HG03095 (cell line): ENCODE measurements around the gene EXOC8.

Experiments used
- ATAC-seq: cut with Tn5 transposase; IDR thresholded peaks from one replicate; pipeline ENCODE4 v1.9.1; 2021; ENCODE audit warnings: moderate library complexity; ENCODE audit not compliant: unreplicated experiment

Gene EXOC8, protein sequence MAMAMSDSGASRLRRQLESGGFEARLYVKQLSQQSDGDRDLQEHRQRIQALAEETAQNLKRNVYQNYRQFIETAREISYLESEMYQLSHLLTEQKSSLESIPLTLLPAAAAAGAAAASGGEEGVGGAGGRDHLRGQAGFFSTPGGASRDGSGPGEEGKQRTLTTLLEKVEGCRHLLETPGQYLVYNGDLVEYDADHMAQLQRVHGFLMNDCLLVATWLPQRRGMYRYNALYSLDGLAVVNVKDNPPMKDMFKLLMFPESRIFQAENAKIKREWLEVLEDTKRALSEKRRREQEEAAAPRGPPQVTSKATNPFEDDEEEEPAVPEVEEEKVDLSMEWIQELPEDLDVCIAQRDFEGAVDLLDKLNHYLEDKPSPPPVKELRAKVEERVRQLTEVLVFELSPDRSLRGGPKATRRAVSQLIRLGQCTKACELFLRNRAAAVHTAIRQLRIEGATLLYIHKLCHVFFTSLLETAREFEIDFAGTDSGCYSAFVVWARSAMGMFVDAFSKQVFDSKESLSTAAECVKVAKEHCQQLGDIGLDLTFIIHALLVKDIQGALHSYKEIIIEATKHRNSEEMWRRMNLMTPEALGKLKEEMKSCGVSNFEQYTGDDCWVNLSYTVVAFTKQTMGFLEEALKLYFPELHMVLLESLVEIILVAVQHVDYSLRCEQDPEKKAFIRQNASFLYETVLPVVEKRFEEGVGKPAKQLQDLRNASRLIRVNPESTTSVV

DNA sequence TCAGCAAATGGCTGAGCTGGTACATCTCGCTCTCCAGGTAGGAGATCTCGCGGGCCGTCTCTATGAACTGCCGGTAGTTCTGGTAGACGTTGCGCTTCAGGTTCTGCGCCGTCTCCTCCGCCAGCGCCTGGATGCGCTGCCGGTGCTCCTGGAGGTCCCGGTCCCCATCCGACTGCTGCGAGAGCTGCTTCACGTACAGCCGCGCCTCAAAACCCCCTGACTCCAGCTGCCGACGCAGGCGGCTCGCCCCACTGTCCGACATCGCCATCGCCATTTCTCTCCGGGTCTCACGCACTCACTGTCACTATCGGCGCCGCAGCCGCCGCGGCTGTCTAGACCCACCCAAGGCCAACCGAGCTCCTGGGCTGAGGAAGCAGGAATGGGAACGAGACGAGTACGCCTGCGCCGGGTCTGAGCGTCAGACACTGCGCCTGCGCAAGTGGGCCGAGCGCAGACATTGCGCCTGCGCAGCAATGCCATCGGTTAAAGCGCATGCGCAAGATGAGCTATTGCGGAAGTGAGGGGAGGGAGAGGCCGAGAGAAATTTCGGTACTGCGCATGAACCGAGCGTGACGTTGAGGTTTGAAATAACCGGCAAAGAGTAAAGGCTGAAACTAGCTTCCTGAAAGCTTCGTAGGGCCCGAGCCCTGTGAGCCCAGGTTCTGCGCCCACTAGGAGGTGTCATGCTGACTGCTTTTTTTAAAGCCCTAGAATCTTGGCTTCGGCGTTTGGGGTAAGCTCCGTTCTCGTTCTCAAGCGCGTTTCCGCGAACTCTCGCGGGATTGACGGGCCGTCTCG is at the start of gene EXOC8:
EXOC8 (minus strand) TSS at position 381 of the 798 bp plus-strand sequence; CDS start at position 274, 107 bp downstream.
- peak; percentile 69 for ATAC-seq

DNA sequence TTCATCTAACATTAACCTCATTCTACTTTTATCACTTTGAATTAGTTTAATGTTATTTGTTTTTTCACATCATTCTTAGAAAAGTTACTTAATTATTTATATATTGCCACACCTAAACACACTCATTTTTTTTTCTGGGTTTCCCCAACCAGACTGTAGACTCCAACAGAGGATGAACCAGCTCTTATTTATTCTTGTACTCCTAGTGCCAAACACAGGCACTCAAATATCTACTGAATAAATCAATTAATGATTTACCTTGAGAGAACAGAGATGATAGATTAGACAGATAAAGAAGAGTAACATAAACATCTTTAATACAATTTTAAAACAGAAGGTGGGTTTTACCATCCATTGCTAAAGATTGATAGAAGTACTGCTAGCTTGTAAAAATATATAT is 48.8 kb upstream of the EXOC8 start:
- ATAC-seq: no peak

DNA sequence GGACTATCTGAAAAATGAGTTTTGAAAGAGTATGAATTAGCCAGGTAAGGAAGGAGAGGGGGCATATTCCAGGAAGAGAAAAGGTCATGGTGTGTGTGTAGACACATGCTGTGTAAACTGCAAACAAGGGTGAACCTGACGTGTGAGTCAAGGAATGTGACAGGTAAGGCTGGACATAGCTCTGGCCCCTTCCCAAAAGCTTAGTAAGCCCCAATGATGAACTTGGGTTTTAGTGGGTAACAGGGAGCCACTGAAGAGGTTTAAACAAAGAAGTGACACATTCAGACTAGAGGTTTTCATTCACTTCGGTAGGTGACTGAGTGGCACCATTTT is 47.7 kb upstream of the EXOC8 start:
- no peak for ATAC-seq

DNA sequence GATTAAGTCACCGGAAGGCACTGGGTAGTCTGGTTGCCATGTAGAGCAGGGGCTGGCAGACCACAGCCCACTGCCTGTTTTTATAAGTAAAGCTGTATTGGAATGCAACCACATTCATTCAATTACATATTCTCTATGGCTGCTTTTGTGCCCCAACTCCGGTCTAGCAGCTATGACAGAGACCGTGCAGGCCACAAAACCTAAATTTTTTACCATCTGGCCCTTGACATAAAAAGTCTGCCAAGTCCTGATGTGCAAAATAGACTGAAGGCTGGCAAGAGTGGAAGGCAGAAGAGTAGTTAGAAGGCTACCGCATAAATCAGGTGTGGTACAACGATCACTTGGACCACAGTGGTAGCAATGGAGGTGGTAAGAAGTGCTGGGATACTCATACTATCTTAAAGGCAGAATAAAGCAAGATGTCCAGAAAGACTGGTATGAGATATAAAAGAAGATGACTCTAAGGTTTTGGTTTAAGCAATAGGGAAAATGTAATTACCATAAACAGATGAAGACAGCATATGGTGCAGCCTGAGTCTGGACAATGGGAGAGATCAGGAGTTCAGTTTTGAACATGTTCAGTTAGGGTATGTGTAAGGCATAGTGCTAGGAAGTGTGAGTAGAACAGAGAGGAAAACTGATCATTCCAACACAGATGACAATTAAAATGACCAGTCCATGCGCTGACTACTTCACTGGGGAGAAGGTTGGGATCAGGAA is 47.2 kb upstream of the EXOC8 start:
- ATAC-seq: no peak

DNA sequence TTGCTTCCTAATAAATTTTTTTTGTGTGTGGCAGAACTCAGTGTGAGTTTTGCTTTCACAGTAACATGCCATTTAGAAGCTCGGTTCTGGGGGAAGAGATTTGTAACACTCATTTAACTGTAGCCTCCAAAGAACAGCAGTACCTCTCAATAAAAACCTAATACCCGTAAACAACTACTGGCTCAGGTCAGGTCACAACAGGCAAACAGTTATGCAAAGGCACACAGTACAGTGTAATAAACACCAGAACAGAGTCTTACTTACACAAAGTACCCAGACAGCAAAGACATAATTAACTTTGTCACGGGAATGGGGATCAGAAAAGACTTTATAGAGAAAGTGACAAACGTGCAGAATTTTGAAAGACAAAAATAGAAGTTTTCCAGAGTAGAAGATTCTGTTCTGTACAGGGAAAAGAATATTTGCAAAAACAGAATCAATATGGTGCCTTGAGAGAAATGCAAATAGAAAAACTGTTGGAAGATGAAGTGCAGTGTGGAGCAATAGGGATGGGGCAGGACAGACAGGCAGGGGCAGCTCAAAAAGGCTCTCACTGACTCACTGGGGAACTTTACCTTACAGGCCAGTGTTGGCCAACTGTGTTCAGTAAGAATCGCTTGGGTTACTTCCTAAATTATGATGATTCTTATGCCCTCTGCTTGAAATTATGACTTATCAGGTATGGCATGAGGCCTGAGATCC is 45.7 kb upstream of the EXOC8 start:
- ATAC-seq: no peak

DNA sequence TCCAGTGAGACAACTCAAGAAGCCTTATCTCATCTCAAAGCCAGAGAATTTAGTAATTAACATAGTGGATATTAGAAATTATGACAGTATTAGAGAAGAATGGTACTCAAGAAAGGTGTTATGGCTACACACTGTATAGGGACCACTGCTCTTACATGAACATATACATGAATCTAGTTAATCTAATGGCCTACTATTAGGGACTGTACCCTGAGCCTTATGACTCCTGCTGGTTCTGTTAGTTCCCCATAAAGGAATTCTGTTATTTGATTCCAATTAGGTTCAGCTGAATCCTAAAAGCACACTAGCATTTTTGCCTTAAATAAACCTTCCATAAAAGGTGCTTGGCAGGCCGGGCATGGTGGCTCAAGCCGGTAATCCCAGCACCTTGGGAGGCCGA is 44.8 kb upstream of the EXOC8 start:
- ATAC-seq: no peak

DNA sequence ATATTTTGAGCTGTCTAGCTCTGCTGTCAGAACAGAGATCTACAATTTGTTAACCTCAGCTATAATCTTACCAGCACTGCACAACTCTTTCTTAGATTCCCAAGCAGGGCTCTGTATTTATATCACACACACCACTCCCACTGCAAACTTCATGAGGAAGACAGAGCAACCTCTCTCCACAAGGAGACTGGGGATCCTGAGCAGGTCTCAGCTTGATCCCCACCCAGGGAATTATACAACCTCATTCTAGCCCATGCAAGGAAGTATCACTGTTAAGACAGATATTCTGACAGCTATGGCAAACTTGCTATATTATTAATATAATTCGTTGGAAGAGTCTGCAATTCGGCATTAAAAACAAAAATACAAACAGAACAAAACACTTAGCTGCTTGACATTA is 44.1 kb upstream of the EXOC8 start:
- no peak for ATAC-seq

DNA sequence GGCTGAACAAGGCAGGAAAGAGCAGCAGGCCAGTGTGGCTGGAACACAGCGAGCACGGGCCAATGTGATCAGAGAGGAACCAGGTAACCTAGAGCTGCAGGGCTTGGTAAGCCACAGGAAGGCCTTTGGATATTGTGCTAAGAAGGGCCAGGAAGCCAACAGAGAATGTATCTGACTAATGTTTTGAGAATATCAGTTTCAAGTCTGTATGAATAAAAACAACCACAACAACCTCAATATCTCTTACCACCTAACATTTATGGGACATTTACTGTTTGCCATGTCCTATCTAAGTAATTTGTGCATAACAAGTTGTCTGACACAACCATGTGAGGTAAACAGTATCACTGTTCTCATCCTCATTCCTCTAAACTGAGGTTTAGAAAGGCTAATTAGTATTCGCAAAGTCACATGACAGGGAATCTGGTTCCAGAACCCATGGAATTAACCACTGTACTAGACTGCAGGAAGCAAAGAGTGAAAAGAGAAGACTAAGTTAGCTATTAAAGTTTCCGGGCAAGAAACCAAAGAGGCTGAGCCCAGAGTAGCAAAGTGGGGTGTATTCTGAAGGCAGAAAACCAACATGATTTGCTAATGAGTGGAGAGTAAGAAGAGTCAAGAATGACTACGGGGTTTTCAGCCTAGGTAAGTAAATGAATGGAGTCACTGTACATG is 39.4 kb upstream of the EXOC8 start:
- ATAC-seq: peak; percentile 63

DNA sequence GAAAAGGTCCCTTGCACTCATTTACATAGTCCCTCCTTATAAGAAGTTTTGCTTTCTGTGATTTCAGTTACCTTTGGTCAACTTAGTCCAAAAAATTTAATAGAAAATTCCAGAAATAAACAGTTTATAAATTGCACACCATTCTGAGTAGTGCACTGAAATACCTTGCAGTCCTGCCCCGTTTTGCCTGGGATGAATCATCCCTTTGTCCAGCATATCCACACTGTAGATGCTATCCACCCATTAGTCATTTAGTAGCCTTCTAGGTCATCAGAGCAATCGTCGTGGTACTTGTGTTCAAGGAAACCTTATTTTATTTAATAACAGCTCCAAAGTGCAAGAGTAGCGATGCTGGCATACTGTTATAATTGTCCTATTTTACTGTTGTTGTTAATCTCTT is 38.4 kb upstream of the EXOC8 start:
- no peak for ATAC-seq

DNA sequence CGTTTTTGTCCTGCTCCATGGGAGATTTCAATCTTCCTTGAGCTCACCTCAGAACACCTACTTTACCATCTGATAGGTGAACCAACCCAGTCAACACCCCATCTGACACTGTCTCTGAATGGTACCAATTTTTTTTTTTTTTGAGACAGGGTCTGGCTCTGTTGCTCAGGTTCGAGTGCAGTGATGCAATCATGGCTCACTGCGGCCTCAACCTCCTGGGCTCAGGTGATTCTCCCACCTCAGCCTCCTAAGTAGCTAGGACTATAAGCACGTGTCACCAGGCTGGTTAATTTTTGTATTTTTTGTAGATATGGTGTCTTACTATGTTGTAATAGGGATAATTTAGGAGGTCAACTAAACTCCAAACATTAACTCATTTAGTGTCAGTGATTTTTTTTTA is 36.7 kb upstream of the EXOC8 start:
- no peak for ATAC-seq

DNA sequence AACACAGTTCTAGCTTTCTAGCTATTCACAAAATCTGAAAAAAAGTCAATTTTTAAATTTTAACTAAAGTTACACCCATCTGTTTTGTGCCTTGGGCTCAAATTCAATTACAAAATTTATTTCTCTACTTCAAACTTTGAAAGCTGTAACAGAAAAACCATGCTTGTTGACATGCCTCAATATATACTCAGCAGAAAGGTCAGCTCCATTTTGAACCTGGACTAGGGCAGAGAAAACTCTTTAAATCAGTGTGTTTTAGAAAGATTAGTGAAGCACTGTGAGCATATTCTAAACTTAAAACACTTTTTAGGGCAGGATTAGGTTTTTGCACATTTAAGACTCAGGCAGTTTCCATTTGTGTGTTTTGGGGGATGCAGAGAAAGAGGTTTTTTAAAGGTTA is 34.8 kb upstream of the EXOC8 start:
- no peak for ATAC-seq

DNA sequence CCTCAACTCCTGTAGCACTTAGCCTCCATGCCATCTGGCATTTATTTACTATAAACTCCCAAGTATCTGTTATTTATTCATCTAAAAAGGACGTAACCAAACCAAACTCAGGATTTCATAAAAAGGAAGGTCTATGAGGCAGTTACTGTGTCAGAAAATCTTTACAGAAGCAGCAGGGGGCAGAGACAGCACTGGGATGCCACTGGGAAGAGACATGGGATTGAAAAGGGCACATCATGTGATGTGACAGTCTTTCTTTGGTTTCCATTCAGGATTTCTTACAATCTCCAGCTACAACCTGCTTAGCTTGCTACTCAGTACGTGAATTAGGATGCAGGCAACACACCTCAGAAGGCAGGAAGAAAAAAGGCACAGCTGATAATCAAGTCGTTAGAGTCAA is 31.6 kb upstream of the EXOC8 start:
- ATAC-seq: no peak

DNA sequence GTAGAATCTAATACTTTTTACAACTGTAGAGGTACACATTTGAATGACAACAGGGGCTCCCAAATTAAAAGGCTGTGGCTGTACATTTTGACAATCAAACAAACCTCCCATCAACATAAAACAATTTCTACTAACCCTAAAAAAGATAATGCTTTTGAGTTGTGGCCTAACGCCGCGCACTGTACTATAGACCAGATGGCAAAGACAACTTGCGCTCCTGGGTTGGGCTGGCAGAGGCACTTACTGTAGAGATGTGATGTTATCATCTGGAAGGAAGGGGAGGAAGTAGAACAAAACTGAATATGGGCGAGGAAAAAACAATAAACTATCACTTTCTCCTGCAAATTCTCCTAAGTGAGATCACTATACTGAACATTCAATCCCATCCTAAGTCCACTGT is 26.5 kb upstream of the EXOC8 start:
- ATAC-seq: no peak

DNA sequence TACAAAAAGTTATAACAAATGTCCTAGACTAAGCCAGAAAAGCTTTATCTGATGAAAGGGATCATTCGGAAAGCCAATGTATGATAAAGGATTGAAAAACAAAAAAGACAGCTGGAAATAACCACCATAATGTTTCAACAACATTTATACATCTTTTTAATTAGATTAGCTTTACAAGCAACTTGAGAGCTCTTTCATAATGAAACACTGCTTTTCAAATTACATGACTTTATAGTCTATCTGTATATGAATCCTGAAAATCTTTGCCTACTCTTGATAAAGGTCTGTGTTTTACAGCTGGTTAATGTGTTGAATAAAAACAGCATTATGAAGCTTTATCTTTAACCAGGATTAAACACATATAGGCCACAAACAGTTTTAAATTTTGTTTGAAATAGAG is 26.0 kb upstream of the EXOC8 start:
- ATAC-seq: no peak

DNA sequence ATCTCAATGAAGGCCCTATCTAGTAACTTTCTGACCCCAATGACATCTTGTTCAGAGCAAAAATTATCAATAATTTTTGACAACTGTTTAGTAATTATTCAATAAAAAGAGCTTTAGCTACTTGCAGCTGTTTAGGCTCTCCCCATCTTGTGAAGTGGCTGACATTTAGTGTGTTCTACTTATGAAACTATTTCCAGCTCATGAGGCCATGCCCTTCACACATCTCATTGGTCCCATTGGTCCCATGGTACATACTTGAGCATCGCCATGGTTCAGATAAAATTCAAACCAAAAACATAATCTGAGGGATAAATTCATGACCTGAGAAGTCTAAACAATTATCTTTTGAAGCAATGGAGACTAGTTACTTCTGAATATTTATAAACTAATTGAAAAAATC is 24.7 kb upstream of the EXOC8 start:
- ATAC-seq: no peak

DNA sequence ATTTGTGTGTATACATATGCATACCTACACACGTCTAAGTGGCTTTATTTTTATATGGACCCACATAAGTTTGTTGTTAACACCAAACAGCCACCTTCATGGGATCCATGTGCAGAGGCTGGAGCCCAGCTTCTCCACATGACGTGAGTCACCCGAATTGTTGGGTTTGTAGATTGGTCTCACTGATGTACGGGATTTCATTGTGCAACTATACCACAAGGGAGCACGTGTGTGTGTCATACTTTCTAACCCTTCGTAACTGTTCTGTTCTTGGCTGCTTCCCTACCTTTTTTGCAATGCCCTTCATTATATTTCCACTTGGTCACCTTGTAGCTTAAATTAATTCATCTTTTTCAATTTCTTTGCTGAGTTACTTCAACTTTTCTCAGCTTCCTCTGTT is 21.5 kb upstream of the EXOC8 start:
- ATAC-seq: no peak

DNA sequence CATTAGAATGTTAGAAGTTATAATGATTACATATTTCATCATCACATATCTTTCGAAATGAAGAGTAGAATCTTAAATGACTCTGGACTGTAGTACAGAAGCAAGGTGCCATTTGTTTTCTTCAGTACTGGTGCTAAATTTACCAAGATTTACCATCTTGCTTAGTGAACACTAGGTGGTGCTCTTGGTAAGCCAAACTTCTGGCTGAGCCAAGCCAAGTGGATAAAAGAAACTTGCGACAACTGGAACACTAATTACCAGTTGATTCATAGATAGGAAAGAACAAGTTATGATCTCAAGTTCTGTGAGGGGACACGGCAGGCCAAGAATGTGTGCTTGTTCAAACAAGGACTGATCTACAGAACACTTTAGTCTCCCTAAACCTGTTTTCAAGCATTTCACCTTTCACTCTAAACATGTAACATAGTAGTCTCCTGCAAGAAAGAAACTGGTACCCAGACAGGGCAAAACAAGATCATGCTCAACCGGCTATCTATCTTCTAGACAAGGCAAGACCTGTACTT is 20.2 kb upstream of the EXOC8 start:
- ATAC-seq: peak; percentile 68

DNA sequence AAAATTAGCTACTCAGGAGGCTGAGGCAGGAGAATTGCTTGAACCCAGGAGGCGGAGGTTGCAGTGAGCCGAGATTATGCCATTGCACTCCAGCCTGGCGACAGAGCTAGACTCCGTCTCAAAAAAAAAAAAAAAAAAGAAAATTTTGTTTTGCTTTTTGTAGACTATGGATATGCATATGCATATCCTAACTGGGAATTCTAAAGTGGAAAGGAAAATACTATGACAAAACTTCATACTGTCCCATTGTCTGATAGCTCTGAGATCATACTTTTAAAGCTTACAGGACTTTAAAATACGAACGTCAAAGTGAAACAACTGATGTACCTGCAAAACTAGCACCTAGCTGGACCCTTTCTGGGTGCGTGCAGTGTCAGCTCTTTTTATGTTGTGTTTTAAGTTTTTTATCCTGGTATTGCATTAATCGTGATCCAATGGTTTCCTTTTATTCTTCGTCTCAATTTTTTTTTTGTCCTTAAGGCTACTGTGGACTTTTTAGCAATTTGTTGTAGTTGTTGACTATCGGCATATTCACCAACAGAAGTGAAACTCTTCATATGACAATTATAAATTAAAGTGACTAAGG is 19.6 kb upstream of the EXOC8 start:
- ATAC-seq: no peak

DNA sequence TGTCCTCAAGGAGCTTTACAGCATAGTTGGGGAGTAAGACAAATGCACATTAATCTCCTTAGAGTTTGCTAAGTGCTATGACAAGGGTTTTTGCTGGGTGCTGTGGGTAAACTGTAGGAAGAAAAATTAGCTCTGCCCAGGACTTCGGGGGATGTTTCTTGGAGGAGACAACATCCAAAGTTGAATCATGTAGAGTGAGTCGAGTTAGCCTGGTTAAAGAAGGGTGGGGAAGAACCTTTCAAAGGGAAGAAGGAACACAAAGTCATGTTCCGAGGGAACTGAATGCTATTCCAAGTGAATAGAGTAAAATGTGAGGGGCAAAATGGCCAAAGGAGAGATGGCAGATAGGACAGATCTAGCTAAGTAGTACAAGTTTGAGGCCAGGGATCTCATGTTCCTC is 17.5 kb upstream of the EXOC8 start:
- no peak for ATAC-seq
